GM23338 (cell line): ENCODE measurements around the gene RNF207. TPM values are rescaled to one million over a fixed set of nuclear protein-coding genes. Genes with fewer than 3 reads are reported as not detected.

Experiments used
- ATAC-seq: fragments of 200-7000 bp; cut with Tn5 transposase; 3 replicates; pipeline ENCODE4 v1.9.1; 2020
- DNase-seq: peaks from one replicate; pipeline ENCODE4 v3.0.0-alpha.2; 2015; ENCODE audit warnings: low spot score
- H2AFZ ChIP-seq: fragments of 200-600 bp; sonication (generic); 2 replicates; pipeline ENCODE4 v1.8.0; 2016; ENCODE audit warnings: antibody characterized with exemption, mild to moderate bottlenecking, moderate library complexity
- H3F3A ChIP-seq: fragments of 200-600 bp; sonication (generic); replicated peaks from 2 replicates; pipeline ENCODE4 v1.8.0; 2017; ENCODE audit warnings: antibody characterized with exemption, mixed run types, low read depth
- H3K27ac ChIP-seq: fragments of 200-600 bp; sonication (generic); 2 replicates; pipeline ENCODE4 v1.6.1; 2016; ENCODE audit warnings: low read depth
- H3K27me3 ChIP-seq: fragments of 200-600 bp; sonication (generic); 2 replicates; pipeline ENCODE4 v1.8.0; 2016; ENCODE audit warnings: mild to moderate bottlenecking, mixed run types, moderate library complexity; ENCODE audit not compliant: insufficient read depth
- H3K36me3 ChIP-seq: fragments of 200-600 bp; sonication (generic); 2 replicates; pipeline ENCODE4 v1.8.0; 2016; ENCODE audit warnings: mild to moderate bottlenecking; ENCODE audit not compliant: insufficient read depth
- H3K4me1 ChIP-seq: fragments of 200-600 bp; sonication (generic); 2 replicates; pipeline ENCODE4 v1.8.0; 2016; ENCODE audit warnings: mild to moderate bottlenecking, moderate library complexity; ENCODE audit not compliant: insufficient read depth
- H3K4me2 ChIP-seq: fragments of 200-600 bp; sonication (generic); 2 replicates; pipeline ENCODE4 v1.7.1; 2017; ENCODE audit warnings: mixed run types
- H3K4me3 ChIP-seq: fragments of 200-600 bp; sonication (generic); 2 replicates; pipeline ENCODE4 v1.6.1; 2016; ENCODE audit warnings: mixed run types
- H3K79me2 ChIP-seq: fragments of 200-600 bp; sonication (generic); replicated peaks from 2 replicates; pipeline ENCODE4 v1.8.0; 2017; ENCODE audit warnings: mild to moderate bottlenecking; ENCODE audit not compliant: insufficient read depth
- H3K9me2 ChIP-seq: fragments of 200-600 bp; sonication (generic); 2 replicates; pipeline ENCODE4 v1.8.0; 2017; ENCODE audit not compliant: insufficient read depth
- H4K20me1 ChIP-seq: fragments of 200-600 bp; sonication (generic); replicated peaks from 2 replicates; pipeline ENCODE4 v1.8.0; 2017; ENCODE audit warnings: mild to moderate bottlenecking; ENCODE audit not compliant: insufficient read depth
- H3K27ac Mint-ChIP-seq: 2 replicates; pipeline ENCODE4 v1.8.0; 2020; ENCODE audit warnings: inconsistent platforms, mild to moderate bottlenecking, moderate library complexity, mixed read lengths
- H3K27me3 Mint-ChIP-seq: 3 replicates; pipeline ENCODE4 v1.8.0; 2022; ENCODE audit warnings: low read depth, mild to moderate bottlenecking, moderate library complexity, mixed read lengths, inconsistent platforms; ENCODE audit not compliant: insufficient read depth, poor library complexity
- H3K36me3 Mint-ChIP-seq: 3 replicates; pipeline ENCODE4 v1.8.0; 2021; ENCODE audit warnings: low read depth, mild to moderate bottlenecking, inconsistent platforms, moderate library complexity, mixed read lengths
- H3K4me1 Mint-ChIP-seq: 3 replicates; pipeline ENCODE4 v1.8.0; 2020; ENCODE audit warnings: mild to moderate bottlenecking, inconsistent platforms, mixed read lengths
- H3K4me3 Mint-ChIP-seq: 3 replicates; pipeline ENCODE4 v1.8.0; 2021; ENCODE audit warnings: moderate library complexity, mild to moderate bottlenecking, inconsistent platforms, mixed read lengths
- H3K9me3 Mint-ChIP-seq: 3 replicates; pipeline ENCODE4 v1.8.0; 2020; ENCODE audit warnings: moderate library complexity, mild to moderate bottlenecking, inconsistent platforms, mixed read lengths
- CREB1 ChIP-seq: fragments of 250-450 bp; sonication (Bioruptor Pico); IDR thresholded peaks from 2 replicates; pipeline ENCODE4 v1.5.0; 2020; ENCODE audit warnings: low read depth, mild to moderate bottlenecking, moderate library complexity
- CTCF ChIP-seq, 2 experiments: fragments of 200-600 bp in 1 of 2; sonication (generic) in 1 of 2; conservative IDR thresholded peaks; 2 replicates each; pipeline versions ENCODE4 v1.5.1 to v1.6.1; 2016 to 2017; ENCODE audit warnings: antibody characterized with exemption in 2 of 2, low read depth in 2 of 2, mild to moderate bottlenecking in 2 of 2, moderate library complexity in 1 of 2
- ETS1 ChIP-seq: IDR thresholded peaks from 2 replicates; pipeline ENCODE4 v1.6.1; 2016; ENCODE audit warnings: antibody characterized with exemption
- EZH2 ChIP-seq: fragments of 200-600 bp; sonication (generic); IDR thresholded peaks from one replicate; pipeline ENCODE4 v1.8.0; 2017; ENCODE audit warnings: antibody characterized with exemption, mild to moderate bottlenecking, low read depth; ENCODE audit not compliant: unreplicated experiment
- EZH2phosphoT487 ChIP-seq: fragments of 200-600 bp; sonication (generic); IDR thresholded peaks from one replicate; pipeline ENCODE4 v1.8.1; 2018; ENCODE audit warnings: antibody characterized with exemption; ENCODE audit not compliant: unreplicated experiment
- JUNB ChIP-seq: IDR thresholded peaks from one replicate; pipeline ENCODE4 v1.6.1; 2016; ENCODE audit warnings: antibody characterized with exemption; ENCODE audit not compliant: unreplicated experiment
- NANOG ChIP-seq: IDR thresholded peaks from 2 replicates; pipeline ENCODE4 v1.6.1; 2016; ENCODE audit warnings: antibody characterized with exemption, borderline replicate concordance
- POLR2AphosphoS5 ChIP-seq: IDR thresholded peaks from 2 replicates; pipeline ENCODE4 v1.6.1; 2016; ENCODE audit warnings: antibody characterized with exemption, low read depth
- STAT1 ChIP-seq: IDR thresholded peaks from one replicate; pipeline ENCODE4 v1.6.1; 2016; ENCODE audit warnings: antibody characterized with exemption; ENCODE audit not compliant: unreplicated experiment
- ZNF114 ChIP-seq: fragments of 250-450 bp; sonication (Bioruptor Pico); IDR thresholded peaks from 2 replicates; pipeline ENCODE4 v1.5.0; 2020; ENCODE audit warnings: mild to moderate bottlenecking, moderate library complexity
- ZNF331 ChIP-seq: fragments of 250-450 bp; sonication (Bioruptor Pico); IDR thresholded peaks from 2 replicates; pipeline ENCODE4 v1.5.0; 2020; ENCODE audit warnings: low read depth, mild to moderate bottlenecking, moderate library complexity
- ZNF462 ChIP-seq: fragments of 250-450 bp; sonication (Bioruptor Pico); IDR thresholded peaks from 2 replicates; pipeline ENCODE4 v1.5.0; 2020; ENCODE audit warnings: mild to moderate bottlenecking, moderate library complexity
- polyA plus RNA-seq: library from polyadenylated mRNA; unstranded; fragments of >200 nt; fragmentation: Nextera tagmentation; extraction: Ambion mirVana; gene quantifications from 2 replicates; pipeline ENCODE4 v1.2.1, GENCODE V29; 2016
- total RNA-seq: library from RNA; depleted of rRNA; stranded (reverse); fragments of >200 nt; shearing (Covaris generic); gene quantifications from 2 replicates; pipeline ENCODE4 v1.2.3, GENCODE V29; 2014
- TF ChIP-seq, protein P1 (sequence below): IDR thresholded peaks from one replicate; pipeline ENCODE4 v1.6.1; 2018; ENCODE audit warnings: antibody characterized with exemption; ENCODE audit not compliant: unreplicated experiment

Gene RNF207
- total and polyA plus RNA-seq, 2 experiments from 2014 or later, result 1.7 to 2.9 TPM

DNA sequence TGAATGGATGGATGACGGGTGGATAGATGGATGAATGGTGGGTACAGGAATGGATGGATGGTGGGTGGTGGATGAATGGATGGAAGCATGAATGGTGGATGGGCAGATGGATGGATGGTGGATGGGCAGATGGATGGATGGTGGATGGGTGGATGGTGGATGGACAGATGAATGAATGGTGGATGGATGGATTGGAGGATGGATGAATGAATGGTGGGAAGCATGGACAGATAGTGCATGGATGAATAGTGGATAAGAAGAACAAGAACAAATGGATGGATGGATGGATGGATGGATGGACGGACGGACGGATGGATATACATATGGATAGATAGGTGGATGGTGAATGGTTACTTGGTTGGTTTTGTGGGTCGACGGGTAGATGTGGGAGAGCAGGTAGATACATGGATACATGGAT, 30.5 kb upstream of the RNF207 start:
- Histone ChIP-seq H3K79me2 (no peaks in the 10 kb centered on the region), H3K4me3 (no peak overlapping the region), H3K4me1 (peaks cover 5% of the 10 kb centered on the region; the same call in 1 of the 2 replicates), H4K20me1 (0 out of 2 replicates have a peak, but pooled peaks cover 3% of the 10 kb centered on the region), H3K27ac (no peak overlapping the region), H3F3A (peaks cover 4% of the 10 kb centered on the region; the same call in 1 of the 2 replicates), H2AFZ (no peak overlapping the region), H3K9me2 (0 out of 2 replicates have a peak, but pooled peaks cover 6% of the 10 kb centered on the region), H3K36me3 (no peaks in the 10 kb centered on the region), H3K27me3 (peaks cover 34% of the 10 kb centered on the region), H3K4me2 (no peak overlapping the region)
- Mint-ChIP-seq H3K4me1 (peaks cover 6% of the 10 kb centered on the region), H3K9me3 (no peaks in the 10 kb centered on the region; the same call in 2 of the 3 replicates), H3K27ac (no peak overlapping the region), H3K36me3 (no peaks in the 10 kb centered on the region; the same call in 2 of the 3 replicates), H3K4me3 (no peak overlapping the region), H3K27me3 (peaks cover 33% of the 10 kb centered on the region)
- ATAC-seq (no peak), DNase-seq (no peak)
- TF ChIP-seq JUNB, result no peak
- no peak for TF ChIP-seq STAT1
- TF ChIP-seq CREB1 (CRISPR knock-in tag), result no peak
- TF ChIP-seq CTCF (conservative IDR thresholded peaks at IDR 0.05; ENCODE audit: low read depth in 2 of 2), result no peak
- TF ChIP-seq ZNF114 (CRISPR knock-in tag), result no peak
- no peak for TF ChIP-seq ZNF462 (CRISPR knock-in tag)
- TF ChIP-seq, protein P1, sequence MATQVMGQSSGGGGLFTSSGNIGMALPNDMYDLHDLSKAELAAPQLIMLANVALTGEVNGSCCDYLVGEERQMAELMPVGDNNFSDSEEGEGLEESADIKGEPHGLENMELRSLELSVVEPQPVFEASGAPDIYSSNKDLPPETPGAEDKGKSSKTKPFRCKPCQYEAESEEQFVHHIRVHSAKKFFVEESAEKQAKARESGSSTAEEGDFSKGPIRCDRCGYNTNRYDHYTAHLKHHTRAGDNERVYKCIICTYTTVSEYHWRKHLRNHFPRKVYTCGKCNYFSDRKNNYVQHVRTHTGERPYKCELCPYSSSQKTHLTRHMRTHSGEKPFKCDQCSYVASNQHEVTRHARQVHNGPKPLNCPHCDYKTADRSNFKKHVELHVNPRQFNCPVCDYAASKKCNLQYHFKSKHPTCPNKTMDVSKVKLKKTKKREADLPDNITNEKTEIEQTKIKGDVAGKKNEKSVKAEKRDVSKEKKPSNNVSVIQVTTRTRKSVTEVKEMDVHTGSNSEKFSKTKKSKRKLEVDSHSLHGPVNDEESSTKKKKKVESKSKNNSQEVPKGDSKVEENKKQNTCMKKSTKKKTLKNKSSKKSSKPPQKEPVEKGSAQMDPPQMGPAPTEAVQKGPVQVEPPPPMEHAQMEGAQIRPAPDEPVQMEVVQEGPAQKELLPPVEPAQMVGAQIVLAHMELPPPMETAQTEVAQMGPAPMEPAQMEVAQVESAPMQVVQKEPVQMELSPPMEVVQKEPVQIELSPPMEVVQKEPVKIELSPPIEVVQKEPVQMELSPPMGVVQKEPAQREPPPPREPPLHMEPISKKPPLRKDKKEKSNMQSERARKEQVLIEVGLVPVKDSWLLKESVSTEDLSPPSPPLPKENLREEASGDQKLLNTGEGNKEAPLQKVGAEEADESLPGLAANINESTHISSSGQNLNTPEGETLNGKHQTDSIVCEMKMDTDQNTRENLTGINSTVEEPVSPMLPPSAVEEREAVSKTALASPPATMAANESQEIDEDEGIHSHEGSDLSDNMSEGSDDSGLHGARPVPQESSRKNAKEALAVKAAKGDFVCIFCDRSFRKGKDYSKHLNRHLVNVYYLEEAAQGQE, result no peak
- TF ChIP-seq EZH2, result no peak
- TF ChIP-seq ZNF331 (CRISPR knock-in tag), result no peak
- TF ChIP-seq ETS1, result no peak
- no peak for TF ChIP-seq NANOG
- no peak for TF ChIP-seq EZH2phosphoT487
- no peak for TF ChIP-seq POLR2AphosphoS5
